Panc1 (cell line): ENCODE results near the gene ADGB. TPM values are rescaled to one million over a fixed set of nuclear protein-coding genes. Genes with fewer than 3 reads are reported as not detected.

Experiments
- ATAC-seq: fragments of 200-7000 bp; cut with Tn5 transposase; 2 replicates; pipeline ENCODE4 v1.9.1; 2020; ENCODE audit warnings: mild to moderate bottlenecking, moderate library complexity
- BruUV-seq: library from RNA; stranded (reverse); fragments of 400-500 nt; replicated peaks from 2 replicates; lab custom pipeline; 2021; lab: Mats Ljungman, UMichigan
- CTCF ChIA-PET: fragments of 300-600 bp; sonication (Branson Sonifier 250); formaldehyde crosslinking; loops from one replicate; lab custom pipeline; 2022; ENCODE audit warnings: antibody characterized with exemption; lab: Charles Lee
- POLR2A ChIA-PET: fragments of 300-600 bp; sonication (Branson Sonifier 250); formaldehyde crosslinking; loops from one replicate; lab custom pipeline; 2022; ENCODE audit warnings: antibody characterized with exemption; lab: Charles Lee
- DNase-seq: peaks from one replicate; pipeline ENCODE4 v3.0.0-alpha.2; 2010; ENCODE audit warnings: low read depth, low spot score
- H3K27ac ChIP-seq: 2 replicates; pipeline ENCODE4 v1.5.1; 2011; ENCODE audit warnings: mild to moderate bottlenecking, low read length, inconsistent platforms
- H3K27me3 ChIP-seq: fragments of 200-500 bp; sonication (Bioruptor generic); 2 replicates; pipeline ENCODE4 v1.6.0; 2014; ENCODE audit warnings: low read length, inconsistent platforms; ENCODE audit not compliant: control insufficient read depth, insufficient read depth
- H3K36me3 ChIP-seq: fragments of 200-500 bp; sonication (Bioruptor generic); 2 replicates; pipeline ENCODE4 v1.5.1; 2014; ENCODE audit warnings: inconsistent platforms, mild to moderate bottlenecking, low read length, moderate library complexity; ENCODE audit not compliant: control insufficient read depth, insufficient read depth
- H3K4me1 ChIP-seq: 2 replicates; pipeline ENCODE4 v1.5.1; 2011; ENCODE audit warnings: inconsistent platforms, mild to moderate bottlenecking, low read length, moderate library complexity; ENCODE audit not compliant: control insufficient read depth, insufficient read depth
- H3K4me3 ChIP-seq, 2 experiments: 2 replicates each; pipeline ENCODE4 v1.5.1; 2011 to 2012; ENCODE audit warnings: low read depth in 2 of 2, low read length in 2 of 2, mild to moderate bottlenecking in 2 of 2, inconsistent platforms in 1 of 2, moderate library complexity in 1 of 2
- H3K9me3 ChIP-seq: fragments of 200-500 bp; sonication (Bioruptor generic); 2 replicates; pipeline ENCODE4 v1.5.1; 2014; ENCODE audit warnings: low read depth, mild to moderate bottlenecking, inconsistent platforms, low read length, moderate library complexity; ENCODE audit not compliant: control insufficient read depth, insufficient read depth
- CTCF ChIP-seq: fragments of 450-650 bp; IDR thresholded peaks from 2 replicates; pipeline ENCODE4 v1.5.1; 2017; ENCODE audit warnings: mild to moderate bottlenecking
- POLR2AphosphoS5 ChIP-seq: IDR thresholded peaks from 2 replicates; pipeline ENCODE4 v1.6.1; 2012; ENCODE audit warnings: mild to moderate bottlenecking, low read depth, low read length, moderate library complexity
- SIN3A ChIP-seq: IDR thresholded peaks from 2 replicates; pipeline ENCODE4 v1.6.1; 2012; ENCODE audit warnings: low read depth, mild to moderate bottlenecking, low read length, moderate library complexity, borderline replicate concordance; ENCODE audit not compliant: insufficient read depth
- TCF7L2 ChIP-seq: IDR thresholded peaks from 2 replicates; pipeline ENCODE4 v1.6.1; 2011; ENCODE audit warnings: mild to moderate bottlenecking, low read depth, low read length, inconsistent platforms
- in situ Hi-C: cut with HindIII; loops from 2 replicates; pipeline ENCODE4 v1.10.0; 2016; ENCODE audit warnings: low sequenced_read_pairs, low pct_unique_long_range_greater_than_20kb
- intact Hi-C: fragments of 100-400 bp; cut with micrococcal nuclease; formaldehyde crosslinking; loops from one replicate; pipeline ENCODE4 v1.10.0; 2022; ENCODE audit not compliant: unreplicated experiment
- total RNA-seq: library from RNA; stranded (reverse); gene quantifications from one replicate; pipeline ENCODE4 v1.2.1, GENCODE V29; 2021; ENCODE audit not compliant: unreplicated experiment
- TF ChIP-seq, protein P1 (sequence below), 2 experiments: IDR thresholded peaks; 2 replicates each; pipeline ENCODE4 v1.6.1; 2011 to 2012; ENCODE audit warnings: low read depth in 2 of 2, control low read depth in 1 of 2, low read length in 1 of 2, mild to moderate bottlenecking in 1 of 2, moderate library complexity in 1 of 2; ENCODE audit not compliant: insufficient read depth in 1 of 2

Gene ADGB
- total RNA-seq, 1 experiment from 2014 or later = not detected

- ATAC-seq (no peak), DNase-seq (no peak)
- no peaks in the 10 kb centered on the region for H3K36me3 ChIP-seq
- in situ Hi-C loops (no loop called here), intact Hi-C loops (no loop called here)
- no peaks in the 10 kb centered on the region for H3K4me1 ChIP-seq
- H3K27me3 ChIP-seq = 0 out of 2 replicates have a peak, but pooled peaks cover 2% of the 10 kb centered on the region
- no peak for TF ChIP-seq CTCF
- no peak for TF ChIP-seq SIN3A
- TF ChIP-seq, protein P1, sequence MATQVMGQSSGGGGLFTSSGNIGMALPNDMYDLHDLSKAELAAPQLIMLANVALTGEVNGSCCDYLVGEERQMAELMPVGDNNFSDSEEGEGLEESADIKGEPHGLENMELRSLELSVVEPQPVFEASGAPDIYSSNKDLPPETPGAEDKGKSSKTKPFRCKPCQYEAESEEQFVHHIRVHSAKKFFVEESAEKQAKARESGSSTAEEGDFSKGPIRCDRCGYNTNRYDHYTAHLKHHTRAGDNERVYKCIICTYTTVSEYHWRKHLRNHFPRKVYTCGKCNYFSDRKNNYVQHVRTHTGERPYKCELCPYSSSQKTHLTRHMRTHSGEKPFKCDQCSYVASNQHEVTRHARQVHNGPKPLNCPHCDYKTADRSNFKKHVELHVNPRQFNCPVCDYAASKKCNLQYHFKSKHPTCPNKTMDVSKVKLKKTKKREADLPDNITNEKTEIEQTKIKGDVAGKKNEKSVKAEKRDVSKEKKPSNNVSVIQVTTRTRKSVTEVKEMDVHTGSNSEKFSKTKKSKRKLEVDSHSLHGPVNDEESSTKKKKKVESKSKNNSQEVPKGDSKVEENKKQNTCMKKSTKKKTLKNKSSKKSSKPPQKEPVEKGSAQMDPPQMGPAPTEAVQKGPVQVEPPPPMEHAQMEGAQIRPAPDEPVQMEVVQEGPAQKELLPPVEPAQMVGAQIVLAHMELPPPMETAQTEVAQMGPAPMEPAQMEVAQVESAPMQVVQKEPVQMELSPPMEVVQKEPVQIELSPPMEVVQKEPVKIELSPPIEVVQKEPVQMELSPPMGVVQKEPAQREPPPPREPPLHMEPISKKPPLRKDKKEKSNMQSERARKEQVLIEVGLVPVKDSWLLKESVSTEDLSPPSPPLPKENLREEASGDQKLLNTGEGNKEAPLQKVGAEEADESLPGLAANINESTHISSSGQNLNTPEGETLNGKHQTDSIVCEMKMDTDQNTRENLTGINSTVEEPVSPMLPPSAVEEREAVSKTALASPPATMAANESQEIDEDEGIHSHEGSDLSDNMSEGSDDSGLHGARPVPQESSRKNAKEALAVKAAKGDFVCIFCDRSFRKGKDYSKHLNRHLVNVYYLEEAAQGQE (IDR thresholded peaks at IDR 0.05; ENCODE audit: insufficient read depth in 1 of 2, low read depth in 2 of 2, low read length in 1 of 2) = no peak
- TF ChIP-seq TCF7L2 = no peak
- no peak for TF ChIP-seq POLR2AphosphoS5
- no peak overlapping the region for H3K4me3 ChIP-seq
- H3K27ac ChIP-seq = no peak overlapping the region
- POLR2A ChIA-PET = no interaction called here
- H3K9me3 ChIP-seq = no peaks in the 10 kb centered on the region
- no TSS peak for BruUV-seq
- CTCF ChIA-PET = no interaction called here
Measured at GRCh38 chr6:146601352-146601751, 2.6 kb downstream of the ADGB start.

DNA sequence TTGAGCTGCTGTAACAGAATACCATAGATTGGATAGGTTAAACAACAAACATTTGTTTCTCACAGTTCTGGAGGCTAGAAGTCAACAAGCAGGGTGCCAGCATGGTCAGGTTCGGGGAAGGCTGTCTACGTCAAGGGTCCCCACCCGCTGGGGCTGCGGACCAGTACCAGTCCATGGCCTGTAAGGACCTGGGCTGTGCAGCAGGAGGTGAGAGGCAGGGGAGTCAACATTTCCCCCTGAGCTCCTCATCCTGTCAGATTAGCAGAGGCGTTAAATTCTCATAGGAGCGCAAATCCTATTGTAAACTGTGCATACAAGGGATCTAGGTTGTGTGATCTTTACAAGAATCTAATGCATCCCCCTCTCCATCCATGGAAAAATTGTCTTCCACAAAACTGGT, 3.8 kb downstream of the ADGB start:
- no peaks in the 10 kb centered on the region for H3K36me3 ChIP-seq
- TF ChIP-seq SIN3A (no peak), POLR2AphosphoS5 (no peak)
- TF ChIP-seq, protein P1 (IDR thresholded peaks at IDR 0.05; ENCODE audit: insufficient read depth in 1 of 2, low read depth in 2 of 2, low read length in 1 of 2) = no peak
- ChIA-PET CTCF (no interaction called here), POLR2A (no interaction called here)
- intact Hi-C loops (no loop called here), in situ Hi-C loops (no loop called here)
- H3K27me3 ChIP-seq = 0 out of 2 replicates have a peak, but pooled peaks cover 2% of the 10 kb centered on the region
- BruUV-seq = no TSS peak
- ATAC-seq = no peak
- no peaks in the 10 kb centered on the region for H3K9me3 ChIP-seq
- H3K27ac ChIP-seq = no peak overlapping the region
- H3K4me1 ChIP-seq = no peaks in the 10 kb centered on the region
- no peak overlapping the region for H3K4me3 ChIP-seq
- no peak for DNase-seq
